HepG2 (cell line): Measurements from ENCODE around the gene DDX23. TPM values are rescaled to one million over a fixed set of nuclear protein-coding genes. Genes with fewer than 3 reads are reported as not detected.

Source experiments
- CHD2 ChIP-seq: IDR thresholded peaks from 2 replicates; pipeline ENCODE4 v1.6.1; 2011; ENCODE audit warnings: low read depth, low read length, improper control_type of control experiment
- CREM ChIP-seq, 2 experiments: sonication (generic) in 1 of 2; formaldehyde crosslinking in 1 of 2; IDR thresholded peaks; 2 replicates each; pipeline versions ENCODE4 v1.4.0 to v1.6.1; 2016 to 2020; ENCODE audit warnings: antibody characterized with exemption in 1 of 2, mild to moderate bottlenecking in 1 of 2, missing genetic modification reagents in 1 of 2
- EEA1 ChIP-seq: sonication (generic); formaldehyde crosslinking; IDR thresholded peaks from 2 replicates; pipeline ENCODE4 v1.5.1; 2020; ENCODE audit warnings: mild to moderate bottlenecking, missing genetic modification reagents, borderline replicate concordance
- GLMP ChIP-seq: sonication (generic); formaldehyde crosslinking; IDR thresholded peaks from 2 replicates; pipeline ENCODE4 v1.9.0; 2021; ENCODE audit warnings: missing genetic modification reagents, mild to moderate bottlenecking, borderline replicate concordance
- HHEX ChIP-seq: IDR thresholded peaks from 2 replicates; pipeline ENCODE4 v1.6.1; 2016; ENCODE audit warnings: control low read depth
- NCOA5 ChIP-seq: sonication (generic); formaldehyde crosslinking; IDR thresholded peaks from 2 replicates; pipeline ENCODE4 v1.4.0; 2020; ENCODE audit warnings: missing genetic modification reagents
- PRDM15 ChIP-seq: sonication (generic); formaldehyde crosslinking; IDR thresholded peaks from 2 replicates; pipeline ENCODE4 v1.4.0; 2020; ENCODE audit warnings: missing genetic modification reagents
- RBM39 ChIP-seq: fragments of 200-400 bp; formaldehyde crosslinking; IDR thresholded peaks from one replicate; pipeline ENCODE4 v1.6.1; 2018; ENCODE audit warnings: antibody characterized with exemption, mild to moderate bottlenecking, low read depth, low read length; ENCODE audit not compliant: poor library complexity, severe bottlenecking
- SIN3B ChIP-seq: fragments of 150-350 bp; IDR thresholded peaks from 2 replicates; pipeline ENCODE4 v1.6.1; 2014; ENCODE audit warnings: low read length
- SKIL ChIP-seq: sonication (generic); formaldehyde crosslinking; IDR thresholded peaks from 2 replicates; pipeline ENCODE4 v1.8.0; 2022; ENCODE audit warnings: missing genetic modification reagents, mild to moderate bottlenecking, moderate library complexity, borderline replicate concordance
- SNAI1 ChIP-seq: sonication (generic); formaldehyde crosslinking; IDR thresholded peaks from 2 replicates; pipeline ENCODE4 v1.5.0; 2020; ENCODE audit warnings: mild to moderate bottlenecking, missing genetic modification reagents, borderline replicate concordance
- TRIM22 ChIP-seq: fragments of 450-650 bp; IDR thresholded peaks from 2 replicates; pipeline ENCODE4 v1.6.1; 2017
- WIZ ChIP-seq: sonication (generic); formaldehyde crosslinking; IDR thresholded peaks from 2 replicates; pipeline ENCODE4 v1.5.1; 2020; ENCODE audit warnings: mild to moderate bottlenecking, missing genetic modification reagents
- ZBTB8A ChIP-seq: sonication (generic); formaldehyde crosslinking; IDR thresholded peaks from 2 replicates; pipeline ENCODE4 v1.4.0; 2020; ENCODE audit warnings: mild to moderate bottlenecking, low read depth, missing genetic modification reagents, borderline replicate concordance
- ZMYM2 ChIP-seq: sonication (generic); formaldehyde crosslinking; IDR thresholded peaks from 2 replicates; pipeline ENCODE4 v1.8.0; 2022; ENCODE audit warnings: mild to moderate bottlenecking, missing genetic modification reagents
- ZNF564 ChIP-seq: sonication (generic); formaldehyde crosslinking; IDR thresholded peaks from 2 replicates; pipeline ENCODE4 v1.8.1; 2023; ENCODE audit warnings: mild to moderate bottlenecking, missing genetic modification reagents
- ZNF782 ChIP-seq: sonication (generic); formaldehyde crosslinking; IDR thresholded peaks from 2 replicates; pipeline ENCODE4 v1.4.0; 2020; ENCODE audit warnings: missing genetic modification reagents, mild to moderate bottlenecking, borderline replicate concordance
- ZNF891 ChIP-seq: sonication (generic); formaldehyde crosslinking; IDR thresholded peaks from 2 replicates; pipeline ENCODE4 v1.5.0; 2020; ENCODE audit warnings: mild to moderate bottlenecking, missing genetic modification reagents
- polyA plus RNA-seq, 8 experiments: library from polyadenylated mRNA; depleted of rRNA in 3 of 8; stranded (reverse) in 7 of 8; unstranded in 1 of 8; fragments of >200 nt; fragmentation: Illumina TruSeq in 4 of 8; extraction: Trizol in 4 of 8; gene quantifications; 2 replicates each; pipeline versions ENCODE4 v1.2.1 to v1.2.3, GENCODE V29; 2011 to 2016; ENCODE audit warnings: low read depth in 4 of 8, missing spikeins in 1 of 8, mixed read lengths in 1 of 8; ENCODE audit not compliant: insufficient read depth in 1 of 8
- total RNA-seq, 5 experiments: library from RNA; depleted of rRNA; stranded (reverse); fragments of >200 nt; fragmentation: Illumina TruSeq; extraction: Trizol; gene quantifications; 2 replicates each; pipeline ENCODE4 v1.2.3, GENCODE V29; 2016; ENCODE audit warnings: low read depth in 1 of 5

DDX23 gene
- total and polyA plus RNA-seq, 2 of the 13 experiments (the other 11 are each of a cell fraction or from before 2014, with no cell fraction given): 35.7 to 90.0 TPM

GRCh38 chr12:48851883-48852733 lies at the start of gene DDX23 (continued):
- TF ChIP-seq PRDM15 (CRISPR knock-in tag) (peak; percentile 60; the same call in 1 of the 2 replicates), CREM (IDR thresholded peaks at IDR 0.05) (peak; percentile 99), CREM (CRISPR knock-in tag; IDR thresholded peaks at IDR 0.05) (no peak), SKIL (CRISPR knock-in tag) (no peak), TRIM22 (no peak), GLMP (no peak), CHD2 (peak; percentile 71; the same call in 1 of the 2 replicates), ZNF564 (CRISPR knock-in tag) (no peak), ZMYM2 (no peak), RBM39 (peak; percentile 88), NCOA5 (CRISPR knock-in tag) (no peak), HHEX (CRISPR knock-in tag) (no peak), ZBTB8A (CRISPR knock-in tag) (no peak), ZNF782 (peak; percentile 73; the same call in 1 of the 2 replicates), SIN3B (peak; percentile 88), WIZ (CRISPR knock-in tag) (0 out of 2 replicates have a peak, but pooled peaks have one; percentile 58), SNAI1 (CRISPR knock-in tag) (0 out of 2 replicates have a peak, but pooled peaks have one; percentile 55), EEA1 (peak; percentile 70; the same call in 1 of the 2 replicates), ZNF891 (CRISPR knock-in tag) (peak; percentile 85)
